ENCODE data around the gene F2.

GRCh38 chr11:46679241-46680163, 39.5 kb upstream of the F2 start:
- TF ChIP-seq POLR2A (IDR thresholded peaks at IDR 0.05), result no peak
- no peak for TF ChIP-seq POLR2AphosphoS5 (IDR thresholded peaks at IDR 0.05)
- TF ChIP-seq CTCF (IDR thresholded peaks at IDR 0.05), result no peak

Measured in prostate gland (tissue), 2 donors.